GM12801 (cell line): Measurements from ENCODE around the gene TTPAL.

Experiments used
- CTCF ChIP-seq: IDR thresholded peaks from one replicate; pipeline ENCODE4 v1.5.1; 2011; ENCODE audit warnings: control low read depth; ENCODE audit not compliant: insufficient read length; ENCODE audit errors: extremely low read depth

TTPAL gene

DNA sequence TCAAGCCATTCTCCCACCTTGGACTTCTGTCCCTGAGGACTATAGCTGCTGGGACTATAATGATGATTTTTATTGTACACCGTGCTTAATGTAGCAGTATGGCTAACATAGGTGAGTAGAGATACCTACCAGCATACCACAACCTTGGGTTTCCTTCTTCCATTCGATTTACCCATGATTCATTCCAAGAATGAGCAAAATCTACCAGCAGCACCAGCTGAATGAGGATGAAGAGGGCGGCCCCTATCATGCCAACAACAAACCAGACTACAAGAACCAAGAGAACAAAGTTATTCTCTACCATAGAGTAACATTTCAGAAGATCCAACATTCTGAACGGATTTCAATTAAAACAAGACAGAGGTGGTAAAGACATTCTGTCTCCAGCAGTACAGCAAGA, 34.1 kb downstream of the TTPAL start:
- no peak for TF ChIP-seq CTCF

DNA sequence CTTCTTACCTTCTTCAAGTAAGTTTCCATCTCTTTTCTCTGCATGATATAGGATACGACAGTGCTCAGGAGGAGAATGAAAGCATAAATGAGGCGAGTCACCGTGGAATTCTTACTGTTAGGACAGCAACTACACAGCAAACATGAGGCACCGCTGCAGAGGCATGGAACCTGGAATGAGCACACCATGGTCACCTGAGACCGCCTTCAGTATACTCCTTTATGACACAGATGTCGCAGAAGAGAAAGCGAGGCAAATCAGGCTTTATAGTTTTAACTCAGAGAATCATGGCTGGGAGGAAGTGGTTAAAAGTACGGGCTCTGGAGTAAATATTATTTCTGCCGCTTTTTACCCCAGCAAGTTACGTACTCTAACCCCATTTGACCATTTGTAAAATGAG, 38.2 kb downstream of the TTPAL start:
- TF ChIP-seq CTCF = no peak

DNA sequence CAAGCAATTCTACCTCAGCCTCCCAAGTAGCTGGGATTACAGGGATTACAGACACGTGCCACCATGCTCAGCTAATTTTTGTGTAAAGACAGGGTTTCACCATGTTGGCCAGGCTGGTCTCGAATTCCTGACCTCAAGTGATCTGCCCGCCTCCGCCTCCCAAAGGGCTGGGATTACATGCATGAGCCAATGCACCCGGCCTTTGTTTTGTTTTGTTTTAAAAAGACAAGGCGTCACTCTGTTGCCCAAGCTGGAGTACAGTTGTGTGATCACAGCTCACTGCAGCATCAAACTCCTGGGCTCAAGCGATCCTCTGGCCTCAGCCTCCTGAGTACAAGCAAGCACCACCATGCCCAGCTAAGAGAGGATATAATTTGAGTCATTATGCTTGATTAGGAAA, 40.8 kb downstream of the TTPAL start:
- no peak for TF ChIP-seq CTCF

- TF ChIP-seq CTCF = no peak
Observed at GRCh38 chr20:44517454-44517853, 41.8 kb downstream of the TTPAL start.

- TF ChIP-seq CTCF = no peak
Observed at GRCh38 chr20:44518248-44518647, 42.6 kb downstream of the TTPAL start.

GRCh38 chr20:44520881-44521280, 45.2 kb downstream of the TTPAL start:
- TF ChIP-seq CTCF = no peak

GRCh38 chr20:44521484-44522481, 46.1 kb downstream of the TTPAL start, which contains the start of gene SERINC3:
SERINC3 (minus strand) TSS chr20:44522070; CDS start chr20:44521951, 119 bp downstream.
- TF ChIP-seq CTCF = no peak
